ENCODE data around the gene LEPROT. TPM values are rescaled to one million over a fixed set of nuclear protein-coding genes. Genes with fewer than 3 reads are reported as not detected.

LEPROT gene
- total and polyA plus RNA-seq, 2 of the 8 experiments (the other 6 are each of a cell fraction or from before 2014, with no cell fraction given) = 25.7 to 27.2 TPM

DNA sequence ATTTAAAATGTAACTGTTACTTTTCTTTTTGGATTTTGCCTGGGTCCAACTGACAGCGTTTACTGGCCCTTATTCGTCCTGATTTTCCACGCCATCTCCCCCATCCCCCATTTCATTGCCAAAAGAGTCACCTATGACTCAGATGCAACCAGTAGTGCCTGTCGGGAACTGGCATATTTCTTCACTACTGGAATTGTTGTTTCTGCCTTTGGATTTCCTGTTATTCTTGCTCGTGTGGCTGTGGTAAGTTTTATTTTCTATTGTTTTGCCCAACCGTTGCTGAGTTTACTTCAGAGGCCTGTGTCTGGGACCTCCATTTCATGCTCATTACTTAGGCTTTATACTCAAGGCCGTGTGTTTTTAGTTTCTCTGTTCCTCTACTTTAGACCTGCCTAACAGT, 9.3 kb downstream of the LEPROT start:
- 76% methylated on average over 7 of the region's 7 CpGs; no CpG with 5 or more reads in 1 of the 2 experiments for WGBS, 2 experiments (ENCODE audit: extremely low coverage in 1 of 2, insufficient coverage in 1 of 2, insufficient read length in 1 of 2, insufficient replicate concordance in 2 of 2, low coverage in 1 of 2, low lambda C conversion rate in 2 of 2, missing lambda C conversion rate in 1 of 2)
- POLR2A ChIA-PET (ENCODE audit: partially characterized antibody) = no interaction called here
- Histone ChIP-seq H3K23ac (ENCODE audit: insufficient read length) (no peak overlapping the region), H3K14ac (ENCODE audit: insufficient read length) (no peak overlapping the region), H2AK5ac (ENCODE audit: low read depth, low read length) (no peak overlapping the region), H3K9me3 (ENCODE audit: insufficient read depth in 2 of 2, low read depth in 1 of 2, low read length in 1 of 2) (no peaks in the 10 kb centered on the region), H3K4me2 (ENCODE audit: insufficient read depth in 1 of 2, low read depth in 2 of 2, low read length in 2 of 2) (no peak overlapping the region), H3K56ac (replicated peaks; ENCODE audit: insufficient read length, low read depth, low read length) (no peak overlapping the region), H3K79me2 (ENCODE audit: control insufficient read depth in 1 of 2, insufficient read depth in 2 of 2, low read length in 2 of 2) (no peaks in the 10 kb centered on the region), H2AFZ (ENCODE audit: low read length) (no peak overlapping the region), H3K4me1 (replicated peaks in 1 of 4; ENCODE audit: control insufficient read depth in 3 of 4, insufficient read depth in 4 of 4, low read length in 3 of 4) (peaks cover 2 to 18% (median 14%) of the 10 kb centered on the region in 4 experiments; a peak in 5 of 7 replicates), H3K27me3 (replicated peaks in 1 of 4; ENCODE audit: control insufficient read depth in 3 of 4, extremely low read depth in 1 of 4, insufficient read depth in 3 of 4, low read length in 3 of 4) (no peaks in the 10 kb centered on the region), H2BK12ac (ENCODE audit: low read depth, low read length) (no peak overlapping the region), H2BK5ac (ENCODE audit: low read depth, low read length) (no peak overlapping the region), H3K4me3 (ENCODE audit: extremely low read depth in 1 of 4, insufficient read depth in 2 of 4, low read depth in 3 of 4, low read length in 4 of 4) (no peak overlapping the region), H2BK120ac (replicated peaks; ENCODE audit: low read depth, low read length) (no peak overlapping the region), H3K4ac (replicated peaks; ENCODE audit: insufficient read length, low read depth, low read length) (no peak overlapping the region), H2BK20ac (ENCODE audit: low read length) (no peak overlapping the region), H3K9ac (replicated peaks in 1 of 4; ENCODE audit: extremely low read depth in 1 of 4, low read depth in 3 of 4, low read length in 3 of 4) (no peak overlapping the region), H4K91ac (replicated peaks; ENCODE audit: insufficient read length, low read length) (no peak overlapping the region), H3K79me1 (ENCODE audit: low read depth, low read length) (no peaks in the 10 kb centered on the region; the same call in 1 of the 2 replicates), H3K23me2 (ENCODE audit: low read depth, low read length) (no peaks in the 10 kb centered on the region), H4K8ac (ENCODE audit: extremely low read depth, insufficient read depth, low read length) (no peak overlapping the region), H4K20me1 (replicated peaks in 1 of 2; ENCODE audit: control insufficient read depth in 1 of 2, insufficient read depth in 2 of 2, low read length in 2 of 2) (no peaks in the 10 kb centered on the region), H3K36me3 (ENCODE audit: control insufficient read depth in 2 of 4, insufficient read depth in 4 of 4, low read length in 3 of 4) (peaks cover 0 to 31% (median 4%) of the 10 kb centered on the region in 4 experiments; a peak in 4 of 8 replicates), H4K5ac (ENCODE audit: insufficient read length, low read depth, low read length) (no peak overlapping the region), H3K18ac (ENCODE audit: extremely low read depth, low read length) (no peak overlapping the region), H2BK15ac (ENCODE audit: low read length) (no peak overlapping the region), H3K27ac (ENCODE audit: low read depth, low read length) (no peak overlapping the region)
- FAIRE-seq = no peak
- DNase-seq (ENCODE audit: low read depth in 1 of 2, low spot score in 2 of 2) = no peak
- CTCF ChIA-PET (ENCODE audit: partially characterized antibody) = interaction anchor here (1.1 to 4.7 kb wide), 11 partner anchors 10 to 273 kb away, joined by 3 to 58 read pairs (median 4); no protein-coding TSS in a partner anchor
- TF ChIP-seq SIRT6 (IDR thresholded peaks at IDR 0.05; ENCODE audit: low read length) (no peak), TAF1 (IDR thresholded peaks at IDR 0.05; ENCODE audit: low read depth, low read length) (no peak), MAFK (IDR thresholded peaks at IDR 0.05; ENCODE audit: low read depth, low read length) (no peak), BCL11A (IDR thresholded peaks at IDR 0.05; ENCODE audit: low read depth in 2 of 2, low read length in 2 of 2) (no peak), CBX8 (IDR thresholded peaks at IDR 0.05; ENCODE audit: borderline replicate concordance, low read depth, low read length) (no peak), BRCA1 (IDR thresholded peaks at IDR 0.05; ENCODE audit: low read depth, low read length) (no peak), PHF8 (conservative IDR thresholded peaks at IDR 0.05; ENCODE audit: low read depth, low read length) (no peak), POLR2A (IDR thresholded peaks at IDR 0.05; ENCODE audit: control extremely low read depth in 1 of 2, low read depth in 2 of 2, low read length in 2 of 2) (no peak), ZNF274 (IDR thresholded peaks at IDR 0.05; ENCODE audit: borderline replicate concordance, extremely low read depth, low read length) (no peak), EGR1 (IDR thresholded peaks at IDR 0.05; ENCODE audit: borderline replicate concordance, low read depth, low read length) (no peak), JUN (IDR thresholded peaks at IDR 0.05; ENCODE audit: low read depth, low read length) (no peak), EP300 (IDR thresholded peaks at IDR 0.05; ENCODE audit: borderline replicate concordance in 1 of 2, low read depth in 2 of 2, low read length in 2 of 2) (no peak), YY1 (IDR thresholded peaks at IDR 0.05; ENCODE audit: low read depth, low read length) (no peak)
- TF ChIP-seq, protein P1, sequence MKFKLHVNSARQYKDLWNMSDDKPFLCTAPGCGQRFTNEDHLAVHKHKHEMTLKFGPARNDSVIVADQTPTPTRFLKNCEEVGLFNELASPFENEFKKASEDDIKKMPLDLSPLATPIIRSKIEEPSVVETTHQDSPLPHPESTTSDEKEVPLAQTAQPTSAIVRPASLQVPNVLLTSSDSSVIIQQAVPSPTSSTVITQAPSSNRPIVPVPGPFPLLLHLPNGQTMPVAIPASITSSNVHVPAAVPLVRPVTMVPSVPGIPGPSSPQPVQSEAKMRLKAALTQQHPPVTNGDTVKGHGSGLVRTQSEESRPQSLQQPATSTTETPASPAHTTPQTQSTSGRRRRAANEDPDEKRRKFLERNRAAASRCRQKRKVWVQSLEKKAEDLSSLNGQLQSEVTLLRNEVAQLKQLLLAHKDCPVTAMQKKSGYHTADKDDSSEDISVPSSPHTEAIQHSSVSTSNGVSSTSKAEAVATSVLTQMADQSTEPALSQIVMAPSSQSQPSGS (IDR thresholded peaks at IDR 0.05; ENCODE audit: low read length) = no peak

All from H1 (cell line).